Measurements from ENCODE around the gene MLN.

The MLN gene

DNA sequence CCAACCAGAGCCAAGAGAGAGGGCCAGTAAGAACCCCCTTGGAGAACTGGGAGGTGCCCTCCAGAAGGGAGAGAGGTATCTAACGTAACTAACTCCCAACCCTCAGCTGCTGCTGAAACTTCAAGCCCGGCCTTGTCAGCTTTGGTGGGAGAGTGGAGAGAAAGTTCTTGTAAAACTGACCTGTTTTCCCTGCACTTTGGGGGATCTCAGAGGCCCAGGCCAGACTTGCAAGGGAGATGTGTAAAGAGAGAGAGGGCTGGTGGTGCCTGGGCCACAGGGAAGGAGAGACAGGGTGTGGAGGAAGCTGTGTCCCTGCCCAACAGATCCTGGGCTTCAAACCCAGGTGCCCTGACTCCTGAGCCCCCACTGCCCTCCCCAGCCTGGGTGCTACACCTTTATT lies 39.8 kb downstream of the MLN start:
- H3K36me3 Mint-ChIP-seq: no peaks in the 10 kb centered on the region
- no peaks in the 10 kb centered on the region for H3K9me3 Mint-ChIP-seq
- H3K27ac Mint-ChIP-seq: no peak overlapping the region
- H3K27me3 Mint-ChIP-seq: peaks cover 1% of the 10 kb centered on the region
- H3K4me1 Mint-ChIP-seq: no peaks in the 10 kb centered on the region
- no peak overlapping the region for H3K4me3 Mint-ChIP-seq

DNA sequence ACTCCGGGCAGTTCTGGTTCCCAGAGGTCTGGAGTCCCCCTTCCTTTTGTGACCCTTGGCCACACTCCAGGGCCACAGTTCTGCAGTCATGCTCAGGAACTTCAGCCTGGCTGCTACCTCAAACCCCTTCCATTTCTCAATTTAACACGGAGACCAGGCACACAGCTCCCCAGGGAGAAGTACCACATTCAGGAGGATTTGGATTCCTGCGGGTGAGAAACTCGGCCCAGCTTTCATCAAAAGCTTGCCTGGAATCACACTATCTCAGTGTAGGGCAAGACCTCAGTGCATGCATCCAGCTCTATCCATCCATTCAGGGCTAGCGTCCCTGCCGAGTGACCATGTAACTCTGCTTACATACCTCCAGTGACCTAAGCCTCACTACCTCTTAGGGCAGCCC lies 40.3 kb downstream of the MLN start:
- Mint-ChIP-seq H3K36me3 (no peaks in the 10 kb centered on the region), H3K9me3 (no peaks in the 10 kb centered on the region), H3K4me1 (no peaks in the 10 kb centered on the region)

DNA sequence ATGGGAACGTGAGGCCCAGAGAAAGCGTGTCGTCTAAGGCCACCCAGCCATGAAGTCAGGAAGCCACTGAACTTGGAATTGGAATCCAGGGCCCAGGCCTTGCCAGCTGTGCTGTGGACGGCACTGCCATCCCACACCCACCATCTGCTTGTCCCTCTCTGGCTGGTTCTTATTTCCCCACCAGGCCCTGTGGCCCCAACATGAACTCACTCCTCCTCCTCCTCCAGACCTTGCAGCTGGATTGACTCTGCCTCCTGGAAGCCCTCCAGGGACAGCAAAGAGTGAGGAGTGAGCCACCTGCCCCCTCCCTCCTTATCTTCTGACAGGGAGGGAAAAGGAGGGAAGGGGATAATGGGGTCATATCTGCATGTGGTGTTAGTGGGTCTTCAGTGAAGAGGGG lies 41.1 kb downstream of the MLN start:
- Mint-ChIP-seq H3K36me3 (no peaks in the 10 kb centered on the region), H3K27ac (no peak overlapping the region), H3K4me3 (no peak overlapping the region), H3K4me1 (no peaks in the 10 kb centered on the region), H3K27me3 (peaks cover 1% of the 10 kb centered on the region), H3K9me3 (no peaks in the 10 kb centered on the region)

More for the DNA sequence above, 40.3 kb downstream of the MLN start:
- H3K27ac Mint-ChIP-seq: no peak overlapping the region
- no peak overlapping the region for H3K4me3 Mint-ChIP-seq
- peaks cover 1% of the 10 kb centered on the region for H3K27me3 Mint-ChIP-seq

DNA sequence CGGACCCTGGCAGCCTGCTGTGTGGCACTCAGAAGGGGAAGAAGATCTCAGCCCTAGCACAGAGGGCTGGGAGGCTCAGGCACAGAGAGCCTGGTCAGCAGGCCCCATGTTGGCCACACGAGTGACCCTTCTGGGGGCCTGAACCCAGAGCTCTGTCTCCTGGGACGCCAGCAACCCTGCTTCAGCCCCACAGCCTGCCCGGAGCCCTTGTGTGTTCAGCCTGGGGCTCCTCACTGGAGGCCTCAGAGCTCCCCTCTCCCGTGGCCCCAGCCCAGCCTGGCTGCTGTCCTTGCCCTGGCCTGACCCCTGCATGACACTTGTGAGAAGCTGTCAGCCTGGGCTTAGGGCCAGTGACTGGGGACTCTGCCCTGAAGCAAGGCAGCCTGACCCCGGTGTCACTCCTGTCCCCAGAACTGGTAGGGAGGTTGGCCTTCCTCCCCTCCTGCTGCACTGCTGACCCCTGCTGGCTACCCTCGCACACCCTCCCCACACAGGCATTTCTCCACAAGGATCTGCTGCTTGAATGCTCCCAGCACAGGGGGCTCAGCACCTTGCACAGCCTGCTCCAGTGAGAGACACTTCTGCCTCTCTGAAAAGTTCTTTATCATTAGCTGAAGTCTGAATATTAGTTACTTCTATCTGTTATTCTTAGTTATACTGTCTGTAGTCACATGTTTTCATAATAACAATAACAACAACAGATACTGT lies 41.7 kb downstream of the MLN start:
- Mint-ChIP-seq H3K9me3 (no peaks in the 10 kb centered on the region), H3K36me3 (no peaks in the 10 kb centered on the region), H3K4me3 (no peak overlapping the region), H3K27ac (no peak overlapping the region), H3K27me3 (no peaks in the 10 kb centered on the region), H3K4me1 (no peaks in the 10 kb centered on the region)

DNA sequence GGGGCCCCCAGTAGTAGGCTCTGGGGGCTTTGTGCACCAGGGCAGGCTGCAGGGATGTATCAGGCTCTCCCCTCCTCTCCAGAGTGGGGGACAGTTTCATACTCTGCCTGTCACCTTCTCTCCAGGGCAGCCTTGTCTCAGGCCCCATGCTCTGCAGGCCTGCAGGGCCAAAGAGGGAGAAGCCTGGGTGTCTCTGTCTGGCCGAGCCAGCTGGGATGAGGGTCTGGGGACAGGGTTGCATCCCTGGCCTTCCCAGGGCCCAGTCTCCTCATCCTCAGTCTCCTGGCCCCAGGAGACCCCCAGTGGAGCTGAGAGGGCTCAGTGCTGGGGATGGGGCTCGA lies 42.3 kb downstream of the MLN start:
- H3K27me3 Mint-ChIP-seq: no peaks in the 10 kb centered on the region

DNA sequence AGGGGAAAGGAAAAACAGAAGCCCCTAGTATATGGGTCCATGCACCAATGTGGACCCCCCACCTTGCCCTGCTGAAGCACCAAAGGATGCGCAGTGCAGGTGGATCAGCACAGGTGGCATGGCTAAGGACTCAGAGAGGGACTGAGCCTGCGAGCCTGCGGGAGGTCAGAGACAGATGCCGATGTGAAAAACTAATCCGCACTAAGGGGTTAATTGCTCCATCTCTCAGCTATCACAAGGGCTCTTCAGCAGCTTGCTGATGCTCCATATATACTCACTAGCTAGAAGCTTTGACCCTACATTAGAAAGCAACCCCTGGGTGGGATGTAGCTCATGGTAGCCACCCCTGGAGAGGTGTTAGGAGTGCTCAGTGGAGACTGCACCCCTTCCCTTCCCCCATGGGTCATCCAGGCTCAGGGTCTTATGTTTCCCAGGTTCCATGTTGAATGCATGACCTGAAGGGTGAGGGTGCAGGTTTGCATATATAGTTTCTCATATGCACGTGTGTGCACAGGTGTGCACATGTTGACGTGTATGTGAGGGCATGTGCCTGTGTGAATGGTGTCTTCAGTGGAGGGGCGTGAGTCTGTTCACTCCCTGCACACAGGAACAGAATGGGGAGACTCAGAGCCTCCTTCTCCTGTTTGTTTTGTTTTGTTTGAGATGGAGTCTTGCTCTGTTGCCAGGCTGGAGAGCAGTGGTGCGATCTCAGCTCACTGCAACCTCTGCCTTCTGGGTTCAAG lies 43.7 kb downstream of the MLN start:
- Mint-ChIP-seq H3K4me1 (no peaks in the 10 kb centered on the region), H3K36me3 (no peaks in the 10 kb centered on the region), H3K27me3 (no peaks in the 10 kb centered on the region), H3K27ac (no peak overlapping the region), H3K9me3 (no peaks in the 10 kb centered on the region), H3K4me3 (no peak overlapping the region)

More for the DNA sequence above, 42.3 kb downstream of the MLN start:
- no peaks in the 10 kb centered on the region for H3K4me1 Mint-ChIP-seq
- no peak overlapping the region for H3K27ac Mint-ChIP-seq
- no peaks in the 10 kb centered on the region for H3K36me3 Mint-ChIP-seq
- H3K9me3 Mint-ChIP-seq: no peaks in the 10 kb centered on the region
- no peak overlapping the region for H3K4me3 Mint-ChIP-seq

DNA sequence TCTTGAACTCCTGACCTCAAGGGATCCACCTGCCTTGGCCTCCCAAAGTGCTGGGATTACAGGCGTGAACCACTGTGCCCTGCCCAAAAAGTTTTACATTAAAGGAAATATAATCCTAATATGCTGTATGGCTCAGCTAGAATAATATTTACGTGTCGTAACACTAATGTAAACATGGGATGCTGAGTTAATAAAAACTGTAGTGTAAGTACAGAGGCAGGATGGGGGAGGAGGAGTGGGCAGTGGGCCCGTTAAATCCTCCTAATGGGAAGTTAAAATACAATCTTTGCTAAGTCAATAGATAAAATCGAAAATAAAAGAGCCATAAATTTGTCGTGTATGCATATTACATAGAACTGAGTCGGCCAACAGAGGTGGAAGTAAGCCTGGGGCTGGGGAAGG lies 45.0 kb downstream of the MLN start:
- Mint-ChIP-seq H3K4me3 (no peak overlapping the region), H3K27ac (no peak overlapping the region), H3K9me3 (no peaks in the 10 kb centered on the region), H3K27me3 (no peaks in the 10 kb centered on the region), H3K36me3 (no peaks in the 10 kb centered on the region), H3K4me1 (no peaks in the 10 kb centered on the region)

DNA sequence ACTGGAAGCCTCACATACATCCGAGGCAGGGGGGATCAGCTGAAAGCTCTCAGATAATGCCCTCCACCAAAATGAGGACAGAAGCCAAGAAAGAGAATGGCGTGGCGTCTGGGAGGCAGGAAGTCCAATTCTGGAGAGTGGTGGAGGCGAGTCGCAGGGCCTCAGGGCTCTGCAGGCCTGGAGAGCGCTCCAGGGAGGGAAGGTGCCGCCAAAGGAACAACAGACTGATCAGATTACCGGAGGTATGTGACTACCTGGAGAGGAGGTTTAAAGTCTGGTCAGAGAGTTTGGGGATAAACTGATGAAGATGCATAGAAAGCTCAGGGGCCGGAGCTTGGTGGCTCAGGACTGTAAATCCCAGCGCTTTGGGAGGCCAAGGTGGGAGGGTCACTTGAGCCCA lies 45.9 kb downstream of the MLN start:
- Mint-ChIP-seq H3K4me3 (no peak overlapping the region), H3K36me3 (no peaks in the 10 kb centered on the region), H3K4me1 (no peaks in the 10 kb centered on the region), H3K27ac (no peak overlapping the region), H3K9me3 (no peaks in the 10 kb centered on the region), H3K27me3 (no peaks in the 10 kb centered on the region)

DNA sequence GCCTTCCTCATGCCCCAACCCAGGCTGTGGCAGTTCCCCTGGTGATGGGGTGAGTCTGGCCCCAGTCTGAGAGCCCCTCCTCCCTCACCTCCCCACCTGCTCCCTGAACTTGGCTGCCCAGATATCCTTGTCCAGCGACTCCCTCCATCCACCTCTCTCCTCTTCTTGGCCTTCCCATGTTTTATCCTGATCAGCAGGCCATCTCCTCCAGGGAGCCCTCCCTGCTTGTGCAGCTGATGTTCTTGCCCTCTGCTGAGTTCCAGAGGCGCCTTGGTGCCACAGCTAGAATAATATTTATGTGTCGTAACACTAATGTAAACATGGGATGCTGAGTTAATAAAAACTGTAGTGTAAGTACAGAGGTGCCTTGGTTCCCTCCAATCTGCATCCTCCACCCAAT lies 46.7 kb downstream of the MLN start:
- Mint-ChIP-seq H3K4me3 (no peak overlapping the region), H3K9me3 (no peaks in the 10 kb centered on the region), H3K36me3 (no peaks in the 10 kb centered on the region), H3K27ac (no peak overlapping the region), H3K4me1 (no peaks in the 10 kb centered on the region), H3K27me3 (no peaks in the 10 kb centered on the region)

DNA sequence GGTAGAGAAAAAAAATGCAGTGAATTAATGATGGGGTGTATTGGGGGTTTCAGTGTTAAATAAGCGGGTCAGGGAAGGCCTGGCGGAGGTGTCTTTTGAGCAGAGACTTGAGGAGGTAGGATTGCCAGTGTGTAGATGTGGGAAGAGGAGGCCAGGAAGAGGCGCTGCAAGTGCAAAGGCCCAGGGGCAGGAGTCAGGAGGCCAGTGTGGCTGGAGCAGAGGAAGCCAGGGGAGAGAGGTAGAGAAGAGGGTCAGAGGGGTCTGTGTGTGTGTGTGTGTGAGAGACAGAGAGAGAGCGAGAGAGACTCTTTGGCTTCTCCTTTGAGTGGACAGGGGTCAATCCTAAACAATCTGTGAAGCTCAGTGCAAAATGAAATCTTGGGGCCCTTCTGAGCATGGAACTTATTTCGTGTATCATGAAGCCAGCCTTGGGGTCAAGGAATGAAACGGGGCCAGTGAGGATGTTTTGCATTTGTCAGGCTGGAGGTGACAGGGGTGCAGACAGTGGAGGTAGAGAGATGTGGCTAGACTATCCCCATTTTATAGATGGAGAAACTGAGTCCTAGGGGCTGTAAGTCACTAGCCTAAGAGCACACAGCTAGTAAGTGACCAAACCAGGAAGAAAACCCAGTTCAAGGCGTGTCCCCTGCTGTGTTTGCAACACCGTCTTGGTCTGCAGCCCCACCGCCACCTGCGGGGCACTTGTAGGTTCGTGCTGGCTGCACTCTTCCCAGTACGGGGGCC lies 47.4 kb downstream of the MLN start:
- Mint-ChIP-seq H3K27ac (no peak overlapping the region), H3K4me1 (no peaks in the 10 kb centered on the region), H3K4me3 (no peak overlapping the region)

DNA sequence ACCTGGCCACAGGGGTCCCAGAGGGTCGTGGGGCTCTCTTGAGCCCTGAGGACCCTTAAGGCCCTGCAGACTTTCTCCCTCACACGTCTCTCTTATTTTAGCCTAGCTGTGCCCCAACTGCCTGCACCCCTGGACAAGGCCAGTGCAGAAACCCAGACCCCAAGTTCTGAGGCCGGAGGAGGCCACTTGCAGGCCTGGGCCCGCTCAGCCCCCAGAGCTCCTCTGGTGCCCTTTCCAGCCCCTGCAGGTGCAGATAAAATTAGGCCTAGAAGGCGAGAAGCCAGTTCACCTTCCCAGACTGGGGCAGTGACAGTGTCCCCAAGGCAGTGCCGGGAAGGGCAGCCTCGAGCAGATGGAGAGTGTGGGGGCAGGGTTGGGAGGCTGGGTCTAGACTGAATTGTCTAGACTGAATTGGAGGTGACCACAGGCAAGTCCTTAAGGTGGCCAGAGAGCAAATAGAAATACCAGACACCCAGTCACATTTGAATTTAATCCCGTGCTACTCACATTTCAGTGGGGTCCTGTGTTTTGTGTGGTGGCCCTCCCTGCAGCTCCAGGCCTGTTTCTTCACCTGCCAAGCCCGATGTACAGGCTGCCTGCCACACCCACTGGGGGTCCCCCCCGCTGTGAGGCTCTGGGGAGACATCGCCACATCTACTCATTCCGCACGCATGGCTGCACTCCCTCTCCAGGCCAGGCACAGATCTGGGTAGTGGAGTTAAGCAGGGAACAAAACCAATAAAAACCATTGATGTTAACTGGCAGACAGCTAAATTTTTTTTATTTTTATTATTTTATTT lies 48.5 kb downstream of the MLN start:
- H3K4me1 Mint-ChIP-seq: no peaks in the 10 kb centered on the region
- H3K4me3 Mint-ChIP-seq: no peak overlapping the region
- H3K27me3 Mint-ChIP-seq: no peaks in the 10 kb centered on the region
- no peak overlapping the region for H3K27ac Mint-ChIP-seq
- no peaks in the 10 kb centered on the region for H3K36me3 Mint-ChIP-seq
- H3K9me3 Mint-ChIP-seq: no peaks in the 10 kb centered on the region

More for the DNA sequence above, 47.4 kb downstream of the MLN start:
- Mint-ChIP-seq H3K27me3 (no peaks in the 10 kb centered on the region), H3K9me3 (no peaks in the 10 kb centered on the region), H3K36me3 (no peaks in the 10 kb centered on the region)

DNA sequence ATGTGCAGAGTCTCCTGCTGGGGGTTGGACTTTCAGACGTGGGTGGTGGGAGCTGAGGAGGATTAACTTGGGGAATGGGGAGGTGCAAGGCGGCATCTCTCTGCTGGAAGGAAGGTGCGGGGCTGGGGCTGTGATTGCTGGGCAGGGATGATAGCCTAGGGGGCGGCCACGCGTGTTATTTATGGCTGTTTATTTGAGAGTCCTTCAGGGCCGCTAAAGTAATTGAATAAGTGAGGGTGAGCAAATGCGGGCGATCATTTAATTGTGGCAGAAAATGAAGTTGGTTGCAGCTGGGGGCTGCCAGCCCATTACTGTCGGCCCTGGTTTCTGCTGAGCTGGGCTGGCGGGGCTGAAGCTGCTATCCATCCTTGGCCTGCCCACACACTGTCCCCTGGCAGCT lies 49.6 kb downstream of the MLN start:
- Mint-ChIP-seq H3K4me1 (no peaks in the 10 kb centered on the region), H3K4me3 (no peak overlapping the region)

DNA sequence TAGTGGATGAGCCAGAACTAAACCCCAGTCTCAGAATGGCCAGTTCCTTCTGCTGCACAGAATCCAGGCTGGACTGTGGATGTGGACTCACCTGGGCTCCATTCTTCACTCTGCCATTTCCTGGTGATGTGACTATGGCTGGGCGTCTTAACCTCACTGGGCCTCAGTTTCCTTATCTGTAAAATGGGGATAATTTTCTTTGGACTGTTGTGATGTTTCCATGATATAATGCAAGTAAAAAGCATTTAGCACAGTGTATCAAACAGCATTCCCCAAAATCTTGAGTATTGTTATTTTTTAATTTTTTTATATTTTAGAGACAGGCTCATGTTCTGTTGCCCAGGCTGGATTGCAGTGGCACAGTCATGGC lies 51.2 kb downstream of the MLN start:
- Mint-ChIP-seq H3K4me3 (no peak overlapping the region), H3K9me3 (no peaks in the 10 kb centered on the region), H3K4me1 (no peaks in the 10 kb centered on the region), H3K27ac (no peak overlapping the region), H3K36me3 (no peaks in the 10 kb centered on the region), H3K27me3 (no peaks in the 10 kb centered on the region)

More for the DNA sequence above, 49.6 kb downstream of the MLN start:
- no peaks in the 10 kb centered on the region for H3K9me3 Mint-ChIP-seq
- H3K27me3 Mint-ChIP-seq: no peaks in the 10 kb centered on the region
- no peak overlapping the region for H3K27ac Mint-ChIP-seq
- no peaks in the 10 kb centered on the region for H3K36me3 Mint-ChIP-seq

DNA sequence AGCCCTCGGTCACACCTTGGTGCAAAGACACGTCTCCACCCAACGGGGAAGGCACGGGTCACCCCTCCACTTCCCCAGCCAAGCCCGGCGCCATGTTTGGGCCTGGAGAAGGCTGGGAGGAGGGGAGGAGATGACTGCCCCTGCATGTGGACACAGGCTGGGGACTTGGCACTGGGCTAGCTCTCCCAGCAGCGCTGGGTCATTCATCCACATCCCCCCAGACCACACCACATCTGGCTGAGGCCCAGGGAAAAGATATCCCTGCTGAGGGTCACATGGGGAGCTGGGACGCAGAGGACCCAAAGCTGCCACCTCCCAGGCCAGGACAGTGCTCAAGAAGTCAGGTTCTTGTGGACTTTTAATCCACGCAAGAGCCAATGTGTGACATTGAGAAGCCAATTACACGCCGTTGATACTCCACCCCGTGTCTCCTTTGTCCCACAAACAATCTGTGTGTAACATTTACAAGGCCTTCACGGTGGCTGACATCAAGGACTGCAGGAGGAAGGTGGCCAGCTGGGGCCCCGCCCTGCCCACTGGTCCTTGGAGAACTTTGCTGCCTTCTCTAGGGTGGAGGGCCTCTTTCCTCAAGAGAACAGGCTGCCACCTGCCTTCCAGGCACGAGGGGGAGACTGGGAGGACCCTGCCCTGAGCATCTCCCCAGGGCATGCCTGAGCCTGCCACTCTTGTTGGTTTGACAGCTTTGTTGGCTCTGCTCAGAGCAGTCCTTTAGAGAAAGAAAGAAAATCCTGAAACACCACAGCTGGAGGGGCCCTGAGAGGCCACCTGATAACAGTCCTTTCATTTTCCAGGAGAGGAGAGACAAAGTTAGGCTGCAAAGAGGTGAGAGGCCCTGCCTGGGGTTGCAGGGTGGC lies 51.8 kb downstream of the MLN start:
- H3K9me3 Mint-ChIP-seq: no peaks in the 10 kb centered on the region
- H3K36me3 Mint-ChIP-seq: no peaks in the 10 kb centered on the region
- no peak overlapping the region for H3K4me3 Mint-ChIP-seq
- no peak overlapping the region for H3K27ac Mint-ChIP-seq
- H3K4me1 Mint-ChIP-seq: no peaks in the 10 kb centered on the region
- H3K27me3 Mint-ChIP-seq: no peaks in the 10 kb centered on the region

All from activated naive CD4-positive, alpha-beta T cell treated with anti-CD3 and anti-CD28 coated beads, Interleukin-2, amount 50 U/mL, for 24 hours (primary cell).